HCT116 (cell line): ENCODE results near the gene GRIK2.

Experiments
- CEBPB ChIP-seq: IDR thresholded peaks from 2 replicates; pipeline ENCODE4 v1.6.1; 2012; ENCODE audit warnings: low read depth
- ELF1 ChIP-seq: IDR thresholded peaks from 2 replicates; pipeline ENCODE4 v1.6.1; 2012; ENCODE audit warnings: low read depth, borderline replicate concordance
- EZH2 ChIP-seq: fragments of 200-600 bp; sonication (generic); IDR thresholded peaks from 2 replicates; pipeline ENCODE4 v1.6.1; 2017; ENCODE audit warnings: antibody characterized with exemption, mixed run types
- EZH2phosphoT487 ChIP-seq: fragments of 200-600 bp; IDR thresholded peaks from 2 replicates; pipeline ENCODE4 v1.6.1; 2018; ENCODE audit warnings: antibody characterized with exemption, borderline replicate concordance
- JUND ChIP-seq: IDR thresholded peaks from 2 replicates; pipeline ENCODE4 v1.6.1; 2012
- POLR2A ChIP-seq: IDR thresholded peaks from 2 replicates; pipeline ENCODE4 v1.7.0; 2011; ENCODE audit warnings: borderline replicate concordance; ENCODE audit not compliant: insufficient read depth, insufficient read length; ENCODE audit errors: extremely low read depth
- TCF7L2 ChIP-seq: IDR thresholded peaks from 2 replicates; pipeline ENCODE4 v1.7.0; 2011; ENCODE audit warnings: borderline replicate concordance, inconsistent platforms; ENCODE audit not compliant: insufficient read depth, insufficient read length; ENCODE audit errors: extremely low read depth
- ZNF274 ChIP-seq: fragments of 200-500 bp; sonication (Bioruptor generic); IDR thresholded peaks from 2 replicates; pipeline ENCODE4 v1.6.1; 2014; ENCODE audit warnings: mild to moderate bottlenecking, low read depth, low read length, inconsistent platforms
- TF ChIP-seq, protein P1 (sequence below), 3 experiments: fragments of 200-600 bp in 1 of 3; sonication (generic) in 1 of 3; IDR thresholded peaks in 2 of 3; conservative IDR thresholded peaks in 1 of 3; 2 replicates each; pipeline ENCODE4 v1.5.1; 2012 to 2017; ENCODE audit warnings: low read depth in 2 of 3, low read length in 2 of 3, antibody characterized with exemption in 1 of 3, borderline replicate concordance in 1 of 3, control low read depth in 1 of 3, mild to moderate bottlenecking in 1 of 3, mixed read lengths in 1 of 3, mixed run types in 1 of 3, moderate library complexity in 1 of 3; ENCODE audit not compliant: insufficient read depth in 1 of 3
- TF ChIP-seq, protein P2 (sequence below): IDR thresholded peaks from 2 replicates; pipeline ENCODE4 v1.6.1; 2012; ENCODE audit warnings: low read depth

DNA sequence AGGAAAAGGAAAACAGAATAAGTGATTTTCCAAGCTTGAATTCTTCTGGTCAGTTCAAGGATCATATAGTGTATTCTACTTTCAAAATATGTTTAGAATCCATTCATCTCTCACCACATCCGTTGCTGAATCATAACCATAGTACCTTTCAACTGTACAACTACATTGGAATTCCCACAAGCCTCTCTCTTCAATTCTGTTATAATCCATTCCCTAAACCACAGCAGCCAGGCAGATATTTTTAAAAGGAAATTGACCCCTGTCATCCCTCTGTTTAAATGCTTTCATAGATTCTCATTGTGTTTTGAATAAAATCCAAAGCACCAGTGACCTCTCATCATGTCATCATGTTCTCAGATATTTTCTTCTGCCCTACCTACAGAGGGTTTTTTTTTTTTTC is 412.7 kb downstream of the GRIK2 start:
- TF ChIP-seq, protein P1, sequence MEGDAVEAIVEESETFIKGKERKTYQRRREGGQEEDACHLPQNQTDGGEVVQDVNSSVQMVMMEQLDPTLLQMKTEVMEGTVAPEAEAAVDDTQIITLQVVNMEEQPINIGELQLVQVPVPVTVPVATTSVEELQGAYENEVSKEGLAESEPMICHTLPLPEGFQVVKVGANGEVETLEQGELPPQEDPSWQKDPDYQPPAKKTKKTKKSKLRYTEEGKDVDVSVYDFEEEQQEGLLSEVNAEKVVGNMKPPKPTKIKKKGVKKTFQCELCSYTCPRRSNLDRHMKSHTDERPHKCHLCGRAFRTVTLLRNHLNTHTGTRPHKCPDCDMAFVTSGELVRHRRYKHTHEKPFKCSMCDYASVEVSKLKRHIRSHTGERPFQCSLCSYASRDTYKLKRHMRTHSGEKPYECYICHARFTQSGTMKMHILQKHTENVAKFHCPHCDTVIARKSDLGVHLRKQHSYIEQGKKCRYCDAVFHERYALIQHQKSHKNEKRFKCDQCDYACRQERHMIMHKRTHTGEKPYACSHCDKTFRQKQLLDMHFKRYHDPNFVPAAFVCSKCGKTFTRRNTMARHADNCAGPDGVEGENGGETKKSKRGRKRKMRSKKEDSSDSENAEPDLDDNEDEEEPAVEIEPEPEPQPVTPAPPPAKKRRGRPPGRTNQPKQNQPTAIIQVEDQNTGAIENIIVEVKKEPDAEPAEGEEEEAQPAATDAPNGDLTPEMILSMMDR (IDR thresholded peaks at IDR 0.05 in 2 of 3, conservative IDR thresholded peaks at IDR 0.05 in 1 of 3; ENCODE audit: borderline replicate concordance in 1 of 3, insufficient read depth in 1 of 3, low read depth in 2 of 3, low read length in 2 of 3), result no peak
- TF ChIP-seq EZH2phosphoT487 (no peak), TCF7L2 (no peak), JUND (no peak), POLR2A (no peak), ZNF274 (no peak), ELF1 (no peak), EZH2 (no peak), CEBPB (no peak)
- TF ChIP-seq, protein P2, sequence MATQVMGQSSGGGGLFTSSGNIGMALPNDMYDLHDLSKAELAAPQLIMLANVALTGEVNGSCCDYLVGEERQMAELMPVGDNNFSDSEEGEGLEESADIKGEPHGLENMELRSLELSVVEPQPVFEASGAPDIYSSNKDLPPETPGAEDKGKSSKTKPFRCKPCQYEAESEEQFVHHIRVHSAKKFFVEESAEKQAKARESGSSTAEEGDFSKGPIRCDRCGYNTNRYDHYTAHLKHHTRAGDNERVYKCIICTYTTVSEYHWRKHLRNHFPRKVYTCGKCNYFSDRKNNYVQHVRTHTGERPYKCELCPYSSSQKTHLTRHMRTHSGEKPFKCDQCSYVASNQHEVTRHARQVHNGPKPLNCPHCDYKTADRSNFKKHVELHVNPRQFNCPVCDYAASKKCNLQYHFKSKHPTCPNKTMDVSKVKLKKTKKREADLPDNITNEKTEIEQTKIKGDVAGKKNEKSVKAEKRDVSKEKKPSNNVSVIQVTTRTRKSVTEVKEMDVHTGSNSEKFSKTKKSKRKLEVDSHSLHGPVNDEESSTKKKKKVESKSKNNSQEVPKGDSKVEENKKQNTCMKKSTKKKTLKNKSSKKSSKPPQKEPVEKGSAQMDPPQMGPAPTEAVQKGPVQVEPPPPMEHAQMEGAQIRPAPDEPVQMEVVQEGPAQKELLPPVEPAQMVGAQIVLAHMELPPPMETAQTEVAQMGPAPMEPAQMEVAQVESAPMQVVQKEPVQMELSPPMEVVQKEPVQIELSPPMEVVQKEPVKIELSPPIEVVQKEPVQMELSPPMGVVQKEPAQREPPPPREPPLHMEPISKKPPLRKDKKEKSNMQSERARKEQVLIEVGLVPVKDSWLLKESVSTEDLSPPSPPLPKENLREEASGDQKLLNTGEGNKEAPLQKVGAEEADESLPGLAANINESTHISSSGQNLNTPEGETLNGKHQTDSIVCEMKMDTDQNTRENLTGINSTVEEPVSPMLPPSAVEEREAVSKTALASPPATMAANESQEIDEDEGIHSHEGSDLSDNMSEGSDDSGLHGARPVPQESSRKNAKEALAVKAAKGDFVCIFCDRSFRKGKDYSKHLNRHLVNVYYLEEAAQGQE, result no peak
